GM21723 (cell line): Measurements from ENCODE around the gene CD22.

Source experiments
- ATAC-seq: cut with Tn5 transposase; IDR thresholded peaks from one replicate; pipeline ENCODE4 v1.9.1; 2021; ENCODE audit warnings: mild to moderate bottlenecking, moderate library complexity; ENCODE audit not compliant: unreplicated experiment

Gene CD22

DNA sequence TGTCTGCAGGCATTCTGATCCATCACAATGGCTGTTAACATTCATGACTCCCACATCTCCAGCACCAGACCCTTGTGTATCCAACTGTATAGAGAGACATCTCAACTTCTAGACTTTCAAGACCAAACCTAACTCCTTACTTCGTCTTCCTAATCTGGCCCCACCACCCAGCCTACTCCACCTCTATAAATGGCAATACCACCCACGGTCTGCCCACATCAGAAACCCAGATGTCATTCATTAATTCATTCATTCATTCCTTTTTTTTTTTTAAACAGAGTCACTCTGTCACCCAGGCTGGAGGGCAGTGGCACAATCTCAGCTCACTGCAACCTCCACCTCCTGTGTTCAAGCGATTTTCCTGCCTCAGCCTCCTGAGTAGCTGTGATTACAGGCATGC lies 52.3 kb downstream of the CD22 start:
- ATAC-seq: no peak

DNA sequence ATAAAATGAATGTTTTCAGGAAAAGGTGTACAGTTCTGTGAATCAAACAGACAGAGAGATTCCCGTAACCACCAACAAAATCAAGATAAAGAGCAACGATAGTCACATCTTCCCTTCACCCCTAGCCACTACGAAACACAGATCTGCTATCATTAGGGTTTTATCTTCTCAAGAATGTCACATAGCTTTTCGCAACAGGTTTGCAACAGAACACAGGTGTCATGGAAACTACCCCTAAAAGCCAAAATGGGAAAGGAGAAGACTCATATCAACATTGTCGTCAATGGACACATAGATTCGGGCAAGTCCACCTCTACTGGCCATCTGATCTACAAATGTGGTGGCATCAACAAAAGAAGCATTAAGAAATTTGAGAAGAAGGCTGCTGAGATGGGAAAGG lies 52.9 kb downstream of the CD22 start:
- no peak for ATAC-seq

DNA sequence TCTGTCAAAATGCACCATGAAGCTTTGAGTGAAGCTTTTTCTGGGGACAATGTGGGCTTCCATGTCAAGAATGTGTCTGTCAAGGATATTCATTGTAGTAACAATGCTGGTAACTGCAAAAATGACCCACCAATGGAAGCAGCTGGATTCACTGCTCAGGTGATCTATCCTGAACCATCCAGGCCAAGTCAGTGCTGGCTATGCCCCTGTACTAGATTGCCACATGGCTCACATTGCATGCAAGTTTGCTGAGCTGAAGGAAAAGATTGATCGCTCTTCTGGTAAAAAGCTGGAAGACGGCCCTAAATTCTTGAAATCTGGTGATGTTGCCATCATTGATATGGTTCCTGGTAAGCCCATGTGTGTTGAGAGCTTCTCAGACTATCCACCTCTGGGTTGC lies 54.5 kb downstream of the CD22 start:
- ATAC-seq: no peak

DNA sequence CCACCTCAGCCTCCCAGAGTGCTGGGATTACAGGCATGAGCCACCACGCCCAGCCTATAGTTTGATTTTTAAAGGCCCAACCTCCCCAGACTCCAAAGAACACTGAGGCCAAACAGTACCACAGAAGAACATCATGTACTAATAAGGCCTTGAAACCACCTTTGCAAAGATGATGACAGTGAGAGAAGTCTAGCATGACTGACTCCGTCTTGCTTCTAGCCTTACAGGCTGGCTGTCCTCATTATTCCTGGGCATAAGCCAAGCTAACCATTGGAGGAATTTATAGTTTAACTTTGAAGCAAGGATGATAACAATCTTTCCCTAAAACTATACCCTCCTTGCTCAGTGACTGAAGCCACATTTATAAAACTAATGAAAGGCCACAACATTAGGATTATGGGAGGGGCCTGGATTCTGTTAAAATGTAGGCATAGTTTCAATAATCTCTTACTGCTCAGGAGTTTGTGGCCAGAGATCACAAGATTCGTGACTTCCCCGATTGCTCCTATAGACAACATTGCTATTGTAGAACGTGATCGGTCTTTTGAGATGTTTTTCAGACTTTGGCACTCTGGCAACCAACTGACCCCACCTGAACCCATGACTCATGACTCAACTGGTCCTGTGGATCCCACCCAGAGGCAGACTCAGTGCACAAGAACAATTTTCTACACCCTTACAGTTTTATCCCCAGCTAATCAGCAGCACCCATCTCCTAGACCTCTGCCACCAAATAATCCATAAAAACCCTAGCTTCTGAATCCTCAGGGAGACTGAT lies 59.5 kb downstream of the CD22 start:
- no peak for ATAC-seq

DNA sequence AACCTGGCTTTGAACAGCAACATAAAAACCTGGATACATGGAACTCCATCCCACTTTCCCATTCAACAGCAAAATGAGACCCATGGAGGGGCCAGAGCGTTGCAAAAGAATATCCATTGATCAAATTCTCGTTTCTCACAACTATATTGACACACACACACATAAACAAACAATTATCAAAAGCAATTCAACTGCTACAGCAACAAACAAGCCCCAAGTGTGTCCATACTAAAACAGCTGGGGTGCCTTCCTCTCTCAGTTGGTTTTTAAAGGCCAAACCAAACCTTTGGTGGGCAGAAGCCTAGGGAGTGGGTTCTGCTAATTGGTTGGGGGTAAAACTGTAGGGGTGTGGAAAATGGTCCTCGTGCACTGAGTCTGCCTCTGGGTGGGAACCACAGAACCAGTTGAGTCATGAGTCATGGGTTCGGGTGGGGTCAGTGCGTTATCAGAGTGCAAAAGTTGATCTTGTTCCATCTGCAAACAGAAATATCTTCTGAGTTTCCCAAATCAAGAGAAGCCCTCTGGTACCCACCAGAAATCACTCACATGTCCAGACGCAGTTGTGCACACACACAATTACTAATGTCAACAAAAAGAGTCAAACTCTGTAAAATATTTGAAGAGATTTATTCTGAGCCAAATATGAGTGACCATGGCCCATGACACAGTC lies 60.3 kb downstream of the CD22 start:
- no peak for ATAC-seq

DNA sequence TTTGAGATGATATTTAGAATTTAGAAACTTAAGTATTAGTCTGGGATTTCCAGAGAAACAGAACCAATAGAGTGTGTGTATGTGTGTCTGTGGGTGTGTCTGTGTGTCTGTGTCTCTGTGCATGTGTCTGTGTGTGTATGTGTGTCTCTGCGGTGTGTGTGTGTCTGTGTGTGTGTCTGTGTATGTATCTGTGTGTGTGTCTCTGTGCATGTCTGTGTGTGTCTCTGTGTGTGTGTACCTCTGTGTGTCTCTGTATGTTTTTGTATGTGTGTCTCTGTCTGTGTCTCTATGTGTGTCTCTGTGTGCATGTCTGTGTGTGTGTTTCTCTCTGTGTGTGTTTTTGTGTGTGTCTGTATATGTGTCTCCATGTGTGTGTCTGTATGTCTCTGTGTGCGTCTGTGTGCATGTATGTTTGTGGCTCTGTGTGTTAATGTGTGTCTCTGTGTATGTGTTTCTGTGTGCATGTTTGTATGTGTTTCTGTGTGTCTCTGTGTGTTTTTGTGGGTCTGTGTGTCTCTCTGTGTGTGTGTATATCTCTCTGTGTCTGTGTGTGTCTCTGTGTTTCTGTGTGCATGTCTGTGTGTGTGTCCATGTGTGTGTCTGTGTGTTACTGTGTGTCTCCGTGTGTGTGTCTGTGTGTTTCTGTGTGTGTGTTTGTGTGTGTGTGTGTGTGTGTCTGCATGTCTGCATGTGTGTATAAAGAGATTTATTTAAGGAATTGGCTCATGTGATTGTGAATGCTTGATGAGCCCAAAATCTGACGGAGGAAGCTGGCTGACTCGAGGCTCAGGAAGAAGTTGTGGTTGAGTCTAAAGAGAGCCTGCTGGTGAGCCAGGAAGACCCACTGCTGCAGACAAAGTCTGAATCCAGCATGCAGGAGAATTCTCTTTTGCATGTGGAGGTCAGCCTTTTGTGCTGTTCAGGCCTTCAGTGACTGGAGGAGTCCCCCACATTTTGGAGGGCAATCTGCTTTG lies 64.0 kb downstream of the CD22 start:
- no peak for ATAC-seq

DNA sequence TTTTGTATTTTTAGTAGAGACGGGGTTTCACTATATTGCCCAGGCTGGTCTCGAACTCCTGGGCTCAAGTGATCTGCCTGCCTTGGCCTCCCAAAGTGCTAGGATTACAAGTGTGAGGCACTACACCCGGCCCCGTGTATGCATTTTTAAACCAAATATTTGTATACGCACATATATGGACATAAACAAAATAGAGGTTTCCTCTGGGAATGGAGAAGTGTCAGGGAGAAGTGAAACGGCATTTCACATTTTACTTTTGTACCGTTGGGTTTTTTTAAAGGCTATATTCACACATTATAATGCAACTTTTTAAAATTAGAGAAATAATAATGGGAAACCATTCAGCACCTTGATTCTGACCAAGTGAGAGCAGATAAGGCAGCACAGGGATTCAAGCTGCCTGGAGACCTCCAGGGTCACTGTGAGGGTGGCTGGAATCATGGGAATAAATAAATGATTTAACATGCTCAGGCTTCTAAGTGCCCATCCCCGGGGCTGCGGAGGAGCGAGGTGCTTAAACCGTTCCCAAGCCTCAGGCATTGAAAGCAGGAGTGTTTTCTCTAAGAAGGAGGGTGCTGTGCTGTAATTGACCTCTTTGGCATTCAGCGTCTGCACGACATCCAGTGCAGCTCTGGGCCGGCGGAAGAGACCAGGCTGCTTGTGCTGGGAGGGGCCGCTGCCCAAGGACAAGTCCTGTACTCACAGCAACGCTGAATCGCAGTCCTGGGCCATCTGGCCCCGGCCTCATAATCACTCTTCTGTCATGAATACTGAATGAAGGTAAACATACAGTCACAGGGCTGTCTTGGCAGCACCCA lies 66.6 kb downstream of the CD22 start:
- no peak for ATAC-seq

DNA sequence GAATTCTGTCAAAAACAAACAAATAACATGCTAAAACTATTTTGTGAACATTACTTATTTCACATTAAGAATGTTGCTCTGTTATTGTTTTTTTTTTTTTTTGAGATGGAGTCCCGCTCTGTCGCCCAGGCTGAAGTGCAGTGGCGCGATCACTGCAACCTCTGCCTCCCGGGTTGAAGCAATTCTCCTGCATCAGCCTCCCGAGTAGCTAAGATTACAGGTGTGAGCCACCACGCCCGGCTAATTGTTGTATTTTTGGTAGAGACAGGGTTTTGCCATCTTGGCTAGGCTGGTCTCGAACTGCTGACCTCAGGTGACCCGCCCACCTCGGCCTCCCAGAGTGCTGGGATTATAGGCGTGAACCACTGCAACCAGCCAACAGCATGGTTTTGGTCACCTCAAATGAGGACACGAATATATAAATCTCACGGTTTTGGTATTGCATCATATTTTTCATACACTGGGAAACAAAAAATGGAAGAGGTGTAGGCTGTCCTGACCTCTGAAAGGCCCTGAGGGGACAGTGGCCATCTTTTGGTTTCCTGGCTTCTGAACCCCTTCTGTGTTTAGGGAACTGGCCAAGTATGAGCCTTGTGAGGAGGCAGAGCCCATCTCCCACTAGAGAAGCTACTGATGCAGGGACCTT lies 67.4 kb downstream of the CD22 start:
- no peak for ATAC-seq
